C4-2B (cell line): Measurements from ENCODE around the gene ASTE1.

Source experiments
- ZFX ChIP-seq: fragments of 450-650 bp; IDR thresholded peaks from 2 replicates; pipeline ENCODE4 v1.6.1; 2017
- TF ChIP-seq, protein P1 (sequence below): fragments of 450-650 bp; conservative IDR thresholded peaks from 2 replicates; pipeline ENCODE4 v1.5.1; 2017; ENCODE audit warnings: mild to moderate bottlenecking

- TF ChIP-seq, protein P1, sequence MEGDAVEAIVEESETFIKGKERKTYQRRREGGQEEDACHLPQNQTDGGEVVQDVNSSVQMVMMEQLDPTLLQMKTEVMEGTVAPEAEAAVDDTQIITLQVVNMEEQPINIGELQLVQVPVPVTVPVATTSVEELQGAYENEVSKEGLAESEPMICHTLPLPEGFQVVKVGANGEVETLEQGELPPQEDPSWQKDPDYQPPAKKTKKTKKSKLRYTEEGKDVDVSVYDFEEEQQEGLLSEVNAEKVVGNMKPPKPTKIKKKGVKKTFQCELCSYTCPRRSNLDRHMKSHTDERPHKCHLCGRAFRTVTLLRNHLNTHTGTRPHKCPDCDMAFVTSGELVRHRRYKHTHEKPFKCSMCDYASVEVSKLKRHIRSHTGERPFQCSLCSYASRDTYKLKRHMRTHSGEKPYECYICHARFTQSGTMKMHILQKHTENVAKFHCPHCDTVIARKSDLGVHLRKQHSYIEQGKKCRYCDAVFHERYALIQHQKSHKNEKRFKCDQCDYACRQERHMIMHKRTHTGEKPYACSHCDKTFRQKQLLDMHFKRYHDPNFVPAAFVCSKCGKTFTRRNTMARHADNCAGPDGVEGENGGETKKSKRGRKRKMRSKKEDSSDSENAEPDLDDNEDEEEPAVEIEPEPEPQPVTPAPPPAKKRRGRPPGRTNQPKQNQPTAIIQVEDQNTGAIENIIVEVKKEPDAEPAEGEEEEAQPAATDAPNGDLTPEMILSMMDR, result no peak
- TF ChIP-seq ZFX, result no peak
Observed at GRCh38 chr3:131038326-131038725, 11.7 kb upstream of the ASTE1 start.
